ENCODE data around the gene FASTKD3. TPM values are rescaled to one million over a fixed set of nuclear protein-coding genes. Genes with fewer than 3 reads are reported as not detected.

Gene FASTKD3
- total RNA-seq, 1 donor from 2014 or later, result 9.2 TPM

- Mint-ChIP-seq H3K27me3 (ENCODE audit: low read depth) (no peaks in the 10 kb centered on the region), H3K27ac (ENCODE audit: unreplicated experiment) (no peak overlapping the region), H3K36me3 (ENCODE audit: low read depth) (peaks cover 36% of the 10 kb centered on the region), H3K9me3 (ENCODE audit: low read depth) (no peaks in the 10 kb centered on the region), H3K4me1 (ENCODE audit: low read depth) (peaks cover 18% of the 10 kb centered on the region), H3K4me3 (ENCODE audit: unreplicated experiment) (no peak overlapping the region)
- no peak for DNase-seq (ENCODE audit: low spot score)
- TF ChIP-seq, protein P1, sequence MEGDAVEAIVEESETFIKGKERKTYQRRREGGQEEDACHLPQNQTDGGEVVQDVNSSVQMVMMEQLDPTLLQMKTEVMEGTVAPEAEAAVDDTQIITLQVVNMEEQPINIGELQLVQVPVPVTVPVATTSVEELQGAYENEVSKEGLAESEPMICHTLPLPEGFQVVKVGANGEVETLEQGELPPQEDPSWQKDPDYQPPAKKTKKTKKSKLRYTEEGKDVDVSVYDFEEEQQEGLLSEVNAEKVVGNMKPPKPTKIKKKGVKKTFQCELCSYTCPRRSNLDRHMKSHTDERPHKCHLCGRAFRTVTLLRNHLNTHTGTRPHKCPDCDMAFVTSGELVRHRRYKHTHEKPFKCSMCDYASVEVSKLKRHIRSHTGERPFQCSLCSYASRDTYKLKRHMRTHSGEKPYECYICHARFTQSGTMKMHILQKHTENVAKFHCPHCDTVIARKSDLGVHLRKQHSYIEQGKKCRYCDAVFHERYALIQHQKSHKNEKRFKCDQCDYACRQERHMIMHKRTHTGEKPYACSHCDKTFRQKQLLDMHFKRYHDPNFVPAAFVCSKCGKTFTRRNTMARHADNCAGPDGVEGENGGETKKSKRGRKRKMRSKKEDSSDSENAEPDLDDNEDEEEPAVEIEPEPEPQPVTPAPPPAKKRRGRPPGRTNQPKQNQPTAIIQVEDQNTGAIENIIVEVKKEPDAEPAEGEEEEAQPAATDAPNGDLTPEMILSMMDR (IDR thresholded peaks at IDR 0.05), result no peak
These were observed 9.0 kb upstream of the FASTKD3 start for GRCh38 chr5:7877851-7878250.

DNA sequence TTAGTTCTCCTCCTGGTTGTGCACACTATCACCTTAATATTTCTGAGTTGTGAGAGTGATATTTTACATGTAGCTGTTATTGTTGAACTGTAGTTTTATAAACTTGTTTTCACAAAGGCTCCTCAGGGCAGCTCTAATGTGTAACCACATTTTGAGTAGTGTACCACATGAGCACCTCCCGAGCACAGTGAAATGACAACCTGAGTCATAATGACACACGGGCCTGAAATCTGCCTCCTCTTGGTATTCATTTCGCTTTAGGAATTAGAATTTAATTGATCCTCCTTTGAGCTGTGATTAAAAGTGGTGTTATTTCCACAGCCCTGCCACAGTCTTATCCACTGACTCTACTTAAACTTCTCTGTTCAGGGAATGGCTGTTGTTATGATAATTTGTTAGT is 8.0 kb upstream of the FASTKD3 start:
- Mint-ChIP-seq H3K36me3 (ENCODE audit: low read depth) (peaks cover 33% of the 10 kb centered on the region), H3K4me3 (ENCODE audit: unreplicated experiment) (no peak overlapping the region), H3K27me3 (ENCODE audit: low read depth) (no peaks in the 10 kb centered on the region), H3K27ac (ENCODE audit: unreplicated experiment) (no peak overlapping the region), H3K9me3 (ENCODE audit: low read depth) (no peaks in the 10 kb centered on the region), H3K4me1 (ENCODE audit: low read depth) (peaks cover 24% of the 10 kb centered on the region)
- TF ChIP-seq, protein P1 (IDR thresholded peaks at IDR 0.05), result no peak
- no peak for DNase-seq (ENCODE audit: low spot score)

- no peaks in the 10 kb centered on the region for H3K9me3 Mint-ChIP-seq (ENCODE audit: low read depth)
- peaks cover 35% of the 10 kb centered on the region for H3K4me1 Mint-ChIP-seq (ENCODE audit: low read depth)
- H3K36me3 Mint-ChIP-seq (ENCODE audit: low read depth), result peaks cover 25% of the 10 kb centered on the region
- no peak for DNase-seq (ENCODE audit: low spot score)
- no peak overlapping the region for H3K27ac Mint-ChIP-seq (ENCODE audit: unreplicated experiment)
- TF ChIP-seq, protein P1 (IDR thresholded peaks at IDR 0.05), result no peak
- no peak overlapping the region for H3K4me3 Mint-ChIP-seq (ENCODE audit: unreplicated experiment)
- H3K27me3 Mint-ChIP-seq (ENCODE audit: low read depth), result no peaks in the 10 kb centered on the region
These were observed 6.3 kb upstream of the FASTKD3 start for GRCh38 chr5:7875151-7875550.

GRCh38 chr5:7874639-7875038 is 5.8 kb upstream of the FASTKD3 start:
- peaks cover 23% of the 10 kb centered on the region for H3K36me3 Mint-ChIP-seq (ENCODE audit: low read depth)
- peaks cover 40% of the 10 kb centered on the region for H3K4me1 Mint-ChIP-seq (ENCODE audit: low read depth)
- no peak overlapping the region for H3K27ac Mint-ChIP-seq (ENCODE audit: unreplicated experiment)
- TF ChIP-seq, protein P1 (IDR thresholded peaks at IDR 0.05), result no peak
- no peaks in the 10 kb centered on the region for H3K27me3 Mint-ChIP-seq (ENCODE audit: low read depth)
- H3K9me3 Mint-ChIP-seq (ENCODE audit: low read depth), result no peaks in the 10 kb centered on the region
- no peak for DNase-seq (ENCODE audit: low spot score)
- H3K4me3 Mint-ChIP-seq (ENCODE audit: unreplicated experiment), result no peak overlapping the region

GRCh38 chr5:7873216-7873615 is 4.4 kb upstream of the FASTKD3 start:
- no peak overlapping the region for H3K4me3 Mint-ChIP-seq (ENCODE audit: unreplicated experiment)
- TF ChIP-seq, protein P1 (IDR thresholded peaks at IDR 0.05), result no peak
- H3K36me3 Mint-ChIP-seq (ENCODE audit: low read depth), result peaks cover 21% of the 10 kb centered on the region
- no peaks in the 10 kb centered on the region for H3K9me3 Mint-ChIP-seq (ENCODE audit: low read depth)
- H3K27me3 Mint-ChIP-seq (ENCODE audit: low read depth), result no peaks in the 10 kb centered on the region
- no peak for DNase-seq (ENCODE audit: low spot score)
- peaks cover 36% of the 10 kb centered on the region for H3K4me1 Mint-ChIP-seq (ENCODE audit: low read depth)
- no peak overlapping the region for H3K27ac Mint-ChIP-seq (ENCODE audit: unreplicated experiment)

Data from chondrocyte (in vitro differentiated cells).